ENCODE results near the gene ITPR1. TPM values are rescaled to one million over a fixed set of nuclear protein-coding genes. Genes with fewer than 3 reads are reported as not detected.

ITPR1 gene
- polyA plus RNA-seq, 5 donors: 34.8 to 47.9 (median 40.8) TPM

GRCh38 chr3:4741106-4741403 lies 247.9 kb downstream of the ITPR1 start:
- DNase-seq: no peak

GRCh38 chr3:4741404-4742307 lies 248.5 kb downstream of the ITPR1 start:
- no peak for DNase-seq

- DNase-seq: no peak
These were observed 249.2 kb downstream of the ITPR1 start for GRCh38 chr3:4742359-4742758.

- no peak for DNase-seq
These were observed 250.2 kb downstream of the ITPR1 start for GRCh38 chr3:4743371-4743770.

GRCh38 chr3:4744405-4745234 lies 251.5 kb downstream of the ITPR1 start:
- DNase-seq: no peak

- no peak for DNase-seq
These were observed 252.1 kb downstream of the ITPR1 start for GRCh38 chr3:4745235-4745610.

- DNase-seq: no peak
These were observed 253.3 kb downstream of the ITPR1 start for GRCh38 chr3:4746241-4746958.

- no peak for DNase-seq
These were observed 255.0 kb downstream of the ITPR1 start for GRCh38 chr3:4748127-4748526.

GRCh38 chr3:4748701-4749378 lies 255.7 kb downstream of the ITPR1 start:
- no peak for DNase-seq

- no peak for DNase-seq
These were observed 256.4 kb downstream of the ITPR1 start for GRCh38 chr3:4749567-4750002.

- no peak for DNase-seq
These were observed 257.3 kb downstream of the ITPR1 start for GRCh38 chr3:4750306-4750968.

GRCh38 chr3:4751029-4751501 lies 257.9 kb downstream of the ITPR1 start:
- DNase-seq: no peak

GRCh38 chr3:4751502-4752101 lies 258.5 kb downstream of the ITPR1 start:
- no peak for DNase-seq

- no peak for DNase-seq
These were observed 259.3 kb downstream of the ITPR1 start for GRCh38 chr3:4752201-4753072.

- DNase-seq: no peak
These were observed 260.0 kb downstream of the ITPR1 start for GRCh38 chr3:4753073-4753691.

- no peak for DNase-seq
These were observed 261.3 kb downstream of the ITPR1 start for GRCh38 chr3:4754180-4755086.

GRCh38 chr3:4755566-4755965 lies 262.4 kb downstream of the ITPR1 start:
- DNase-seq: no peak
